ENCODE results near the gene CORO7.
"Not testable (repeated sequence)": the region's sequence is repeated elsewhere in the genome, so short reads cannot be mapped to it uniquely, and the experiment has no call there.

Gene CORO7

GRCh38 chr16:4399001-4399730 is 17.2 kb downstream of the CORO7 start:
- DNase-seq, result no peak

GRCh38 chr16:4395055-4395726 is 21.2 kb downstream of the CORO7 start:
- no peak for DNase-seq

- not testable (repeated sequence) for DNase-seq
Measured at GRCh38 chr16:4393850-4394249, 22.5 kb downstream of the CORO7 start.

GRCh38 chr16:4393240-4393600 is 23.2 kb downstream of the CORO7 start:
- no peak for DNase-seq

- DNase-seq, result no peak
Measured at GRCh38 chr16:4392382-4393239, 23.8 kb downstream of the CORO7 start.

GRCh38 chr16:4391631-4392381 is 24.6 kb downstream of the CORO7 start:
- DNase-seq, result no peak

GRCh38 chr16:4390266-4391260 is 25.8 kb downstream of the CORO7 start:
- no peak for DNase-seq

GRCh38 chr16:4389051-4389955 is 27.1 kb downstream of the CORO7 start:
- no peak for DNase-seq

GRCh38 chr16:4388271-4389021 is 27.9 kb downstream of the CORO7 start:
- no peak for DNase-seq

- DNase-seq, result no peak
Measured at GRCh38 chr16:4387781-4388180, 28.6 kb downstream of the CORO7 start.

- no peak for DNase-seq
Measured at GRCh38 chr16:4386951-4387565, 29.3 kb downstream of the CORO7 start.

- DNase-seq, result no peak
Measured at GRCh38 chr16:4386451-4386805, 30.0 kb downstream of the CORO7 start.

- no peak for DNase-seq
Measured at GRCh38 chr16:4385789-4386450, 30.5 kb downstream of the CORO7 start.

GRCh38 chr16:4385066-4385788 is 31.2 kb downstream of the CORO7 start:
- DNase-seq, result no peak

- no peak for DNase-seq
Measured at GRCh38 chr16:4384509-4384942, 31.9 kb downstream of the CORO7 start.

GRCh38 chr16:4383591-4384444 is 32.6 kb downstream of the CORO7 start:
- no peak for DNase-seq

GRCh38 chr16:4382795-4383357 is 33.5 kb downstream of the CORO7 start:
- DNase-seq, result no peak
